Spinal cord (tissue), 10 donors: ENCODE results near the gene GALNT14. TPM values are rescaled to one million over a fixed set of nuclear protein-coding genes. Genes with fewer than 3 reads are reported as not detected.

ENCODE experiments used
- DNase-seq, 6 donors: peaks; one replicate each; pipeline versions ENCODE4 v3.0.0 to v3.0.0-alpha.2; 2013 to 2015; ENCODE audit warnings: low spot score in 6 of 6, low read depth in 4 of 6
- H3K27ac ChIP-seq: one replicate; pipeline ENCODE4 v1.5.1; 2013; ENCODE audit warnings: low read depth, low read length, control low read depth
- H3K27me3 ChIP-seq: one replicate; pipeline ENCODE4 v1.6.1; 2013; ENCODE audit warnings: low read length; ENCODE audit not compliant: control insufficient read depth, insufficient read depth
- H3K36me3 ChIP-seq: one replicate; pipeline ENCODE4 v1.6.1; 2013; ENCODE audit warnings: low read length; ENCODE audit not compliant: control insufficient read depth, insufficient read depth
- H3K4me1 ChIP-seq: one replicate; pipeline ENCODE4 v1.6.1; 2013; ENCODE audit warnings: low read length; ENCODE audit not compliant: control insufficient read depth, insufficient read depth
- H3K4me3 ChIP-seq: one replicate; pipeline ENCODE4 v1.5.1; 2013; ENCODE audit warnings: low read depth, low read length, control low read depth
- H3K9me3 ChIP-seq: one replicate; pipeline ENCODE4 v1.6.1; 2013; ENCODE audit warnings: low read length; ENCODE audit not compliant: control insufficient read depth, insufficient read depth
- WGBS: methylation state at CpG from one replicate; pipeline ENCODE4 v1.1.5; 2013; ENCODE audit warnings: missing lambda C conversion rate; ENCODE audit not compliant: insufficient coverage; 5-methylcytosine and 5-hydroxymethylcytosine counted together
- polyA plus RNA-seq, 2 donors: library from polyadenylated mRNA; unstranded; fragments of 120-200 nt; gene quantifications; one replicate each; pipeline ENCODE4 v1.2.1, GENCODE V29; 2013; ENCODE audit not compliant: insufficient read length in 2 of 2
- total RNA-seq, 2 donors: library from RNA; depleted of rRNA in 1 of 2; stranded (reverse); fragments of 120-200 nt in 1 of 2; fragments of >200 nt in 1 of 2; gene quantifications; one replicate each; pipeline versions ENCODE4 v1.2.3 to v1.2.4, GENCODE V29; 2013 to 2014
- donor health status: healthy.

GALNT14 gene
- total and polyA plus RNA-seq, 4 donors = 4.6 to 25.1 (median 16.2) TPM

GRCh38 chr2:31054842-31055388, 83.3 kb downstream of the GALNT14 start:
- WGBS = 66% methylated on average over 5 of the region's 7 CpGs
- H3K27ac ChIP-seq = no peak overlapping the region
- DNase-seq = peak in 2 of 6 donors; percentile 23 to 90

DNA sequence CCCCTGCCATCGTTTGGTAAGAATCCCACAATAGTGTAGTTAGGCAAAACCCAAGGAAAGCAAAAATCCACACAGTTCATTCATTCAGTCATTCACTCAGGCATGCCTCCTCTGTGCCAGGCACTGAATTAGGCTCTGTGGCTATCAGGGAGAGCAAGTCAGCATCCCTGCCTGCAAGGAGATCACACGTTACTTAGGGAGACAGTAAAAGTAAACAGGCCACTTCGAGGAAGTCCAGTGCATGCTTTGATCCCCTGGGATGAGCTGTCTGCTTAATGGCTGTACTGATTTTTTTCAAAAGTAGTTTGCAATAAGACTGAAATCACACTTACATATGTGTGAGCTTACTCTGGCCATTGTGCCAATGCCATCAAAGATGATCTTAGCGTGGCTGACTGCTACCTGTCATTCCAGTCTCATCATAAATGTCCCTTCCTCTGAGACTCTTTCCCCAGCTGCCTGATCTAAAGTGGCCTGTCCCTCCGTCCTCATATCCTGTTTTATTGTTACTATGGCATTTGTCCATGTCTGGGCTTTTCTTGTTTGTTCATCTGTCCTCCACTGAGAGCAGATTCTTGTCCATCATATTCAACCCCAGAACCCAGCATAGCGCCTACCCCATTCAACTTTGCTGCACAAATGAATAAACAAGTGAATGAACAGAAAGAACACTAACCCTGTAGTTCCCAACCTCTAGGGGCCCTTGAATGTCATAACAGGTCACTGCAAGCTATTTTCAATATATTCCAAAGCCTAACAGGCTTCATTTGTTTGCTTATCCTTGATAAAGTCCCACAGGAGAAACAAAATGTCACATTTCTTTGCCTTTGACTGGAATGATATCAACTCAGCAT, 84.1 kb downstream of the GALNT14 start:
- 58% methylated on average over 4 of the region's 6 CpGs for WGBS
- Histone ChIP-seq H3K4me3 (no peak overlapping the region), H3K27me3 (no peaks in the 10 kb centered on the region), H3K27ac (no peak overlapping the region), H3K9me3 (no peaks in the 10 kb centered on the region), H3K4me1 (peaks cover 5% of the 10 kb centered on the region), H3K36me3 (no peaks in the 10 kb centered on the region)
- no peak for DNase-seq

More at GRCh38 chr2:31054842-31055388, 83.3 kb downstream of the GALNT14 start:
- Histone ChIP-seq H3K9me3 (no peaks in the 10 kb centered on the region), H3K4me3 (no peak overlapping the region), H3K27me3 (no peaks in the 10 kb centered on the region), H3K4me1 (peaks cover 5% of the 10 kb centered on the region), H3K36me3 (no peaks in the 10 kb centered on the region)

DNA sequence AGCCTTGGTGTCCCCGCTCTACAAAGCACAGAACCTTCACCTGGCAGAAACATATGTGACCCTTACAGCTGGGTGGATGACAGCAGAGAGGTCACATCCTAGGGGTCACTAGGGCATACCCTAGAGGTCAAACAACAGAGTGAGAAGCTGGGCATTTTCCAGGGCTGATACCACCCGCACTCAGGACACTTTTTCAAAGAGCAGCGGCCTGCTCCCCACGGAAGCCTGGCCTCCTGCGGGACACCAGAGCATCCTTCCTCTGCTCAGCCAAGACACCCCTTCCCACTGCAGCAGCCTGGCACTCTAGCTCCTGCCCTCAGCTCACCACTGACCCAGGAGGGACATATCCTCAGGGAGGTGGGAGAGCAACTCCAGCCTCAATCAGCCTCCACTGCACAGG, 86.0 kb downstream of the GALNT14 start:
- no peaks in the 10 kb centered on the region for H3K27me3 ChIP-seq
- H3K27ac ChIP-seq = no peak overlapping the region
- H3K4me3 ChIP-seq = no peak overlapping the region
- H3K4me1 ChIP-seq = peaks cover 5% of the 10 kb centered on the region
- no peaks in the 10 kb centered on the region for H3K9me3 ChIP-seq
- DNase-seq = no peak
- H3K36me3 ChIP-seq = no peaks in the 10 kb centered on the region
- WGBS = 93% methylated on average over 4 of the region's 5 CpGs

- no peak overlapping the region for H3K4me3 ChIP-seq
- no peaks in the 10 kb centered on the region for H3K27me3 ChIP-seq
- DNase-seq = no peak
- 91% methylated on average over 9 of the region's 9 CpGs for WGBS
- no peaks in the 10 kb centered on the region for H3K36me3 ChIP-seq
- H3K9me3 ChIP-seq = no peaks in the 10 kb centered on the region
- H3K27ac ChIP-seq = no peak overlapping the region
- H3K4me1 ChIP-seq = peaks cover 5% of the 10 kb centered on the region
These were observed 86.7 kb downstream of the GALNT14 start for GRCh38 chr2:31051258-31052140.

DNA sequence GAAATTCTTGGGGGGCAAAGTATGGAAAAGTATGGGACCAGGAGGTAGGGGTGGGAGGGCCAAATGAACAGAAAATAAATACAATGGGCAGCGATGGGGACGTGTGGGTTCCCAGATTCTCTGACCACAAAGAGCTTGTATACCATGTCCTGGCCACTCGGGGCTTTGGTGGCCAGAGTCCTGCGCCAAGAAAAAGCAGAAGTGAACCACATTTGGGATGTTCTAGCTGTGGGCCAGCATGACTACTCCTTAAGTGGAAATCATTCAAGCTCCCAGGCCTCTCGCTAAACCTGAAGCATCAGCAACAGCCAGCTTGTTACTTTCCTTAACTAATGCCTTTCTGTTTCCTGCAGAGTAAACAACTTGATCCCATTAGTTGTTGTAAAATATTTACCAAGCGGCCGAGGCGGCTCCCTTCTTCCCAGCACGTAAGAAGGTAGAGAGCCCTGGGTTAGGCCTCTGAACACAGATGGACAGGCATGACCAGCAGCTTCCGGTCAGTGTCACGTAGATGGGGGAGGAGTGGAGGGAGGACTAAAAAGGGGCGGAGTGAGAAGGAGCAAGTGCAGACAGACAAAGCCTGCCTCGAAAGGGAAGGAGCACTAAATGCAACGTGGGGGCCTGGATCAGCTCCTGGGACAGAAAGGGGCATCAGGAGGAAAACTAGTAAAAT, 88.2 kb downstream of the GALNT14 start:
- Histone ChIP-seq H3K36me3 (no peaks in the 10 kb centered on the region), H3K9me3 (no peaks in the 10 kb centered on the region), H3K4me1 (no peaks in the 10 kb centered on the region), H3K4me3 (no peak overlapping the region), H3K27ac (no peak overlapping the region), H3K27me3 (no peaks in the 10 kb centered on the region)
- peak in 1 of 6 donors; percentile 37 for DNase-seq
- WGBS = 63% methylated on average over 13 of the region's 14 CpGs

DNA sequence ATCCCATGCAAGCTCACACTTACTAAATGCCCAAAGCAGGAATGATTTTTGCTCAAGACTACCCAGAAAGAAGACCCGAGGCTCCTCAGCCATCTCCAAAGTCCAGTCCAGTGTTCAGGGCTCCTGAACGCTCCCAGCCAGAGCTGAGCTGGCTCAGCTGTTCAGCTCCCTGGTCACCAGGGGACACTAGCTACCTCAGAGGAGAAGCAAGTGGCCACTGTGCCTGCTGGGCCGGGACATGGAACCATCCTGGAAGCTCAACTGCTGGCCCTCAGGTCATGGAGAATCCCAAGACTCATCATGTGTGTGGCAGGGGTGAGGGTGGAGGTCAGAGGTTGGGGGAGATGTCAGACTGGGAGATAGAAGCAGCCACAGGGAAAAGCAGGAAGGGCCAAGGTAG, 89.0 kb downstream of the GALNT14 start:
- Histone ChIP-seq H3K36me3 (no peaks in the 10 kb centered on the region), H3K27me3 (no peaks in the 10 kb centered on the region), H3K4me1 (no peaks in the 10 kb centered on the region), H3K9me3 (no peaks in the 10 kb centered on the region), H3K4me3 (no peak overlapping the region), H3K27ac (no peak overlapping the region)
- no peak for DNase-seq
- WGBS = 90% methylated on average over 3 of the region's 3 CpGs

GRCh38 chr2:31047599-31047998, 90.6 kb downstream of the GALNT14 start:
- no peak overlapping the region for H3K4me3 ChIP-seq
- H3K36me3 ChIP-seq = no peaks in the 10 kb centered on the region
- H3K27me3 ChIP-seq = no peaks in the 10 kb centered on the region
- no peak overlapping the region for H3K27ac ChIP-seq
- WGBS = 75% methylated on average over 5 of the region's 5 CpGs
- H3K9me3 ChIP-seq = no peaks in the 10 kb centered on the region
- no peaks in the 10 kb centered on the region for H3K4me1 ChIP-seq
- DNase-seq = no peak

GRCh38 chr2:31038385-31038784, 99.9 kb downstream of the GALNT14 start:
- H3K27ac ChIP-seq = no peak overlapping the region
- no peaks in the 10 kb centered on the region for H3K36me3 ChIP-seq
- H3K9me3 ChIP-seq = peaks cover 9% of the 10 kb centered on the region
- H3K4me3 ChIP-seq = no peak overlapping the region
- H3K4me1 ChIP-seq = no peaks in the 10 kb centered on the region
- WGBS = 74% methylated on average over 3 of the region's 4 CpGs
- DNase-seq = no peak
- no peaks in the 10 kb centered on the region for H3K27me3 ChIP-seq

DNA sequence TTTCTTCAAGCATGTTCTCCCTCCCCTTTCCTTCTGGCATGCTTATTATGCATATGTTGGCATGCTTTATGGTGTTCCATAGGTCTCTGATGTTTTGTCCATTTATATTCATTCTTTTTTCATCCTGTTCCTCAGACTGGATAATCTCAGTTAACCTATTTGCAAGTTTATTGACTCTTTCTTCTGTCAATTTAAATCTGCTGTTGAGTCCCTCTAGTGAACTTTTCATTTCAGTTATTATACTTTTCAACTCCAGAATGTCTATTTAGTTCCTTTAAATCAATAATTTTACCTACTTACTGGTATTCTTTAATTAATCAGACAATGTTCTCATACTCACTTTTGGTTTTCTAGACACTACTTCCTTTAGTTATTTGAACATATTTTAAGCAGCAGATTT, 101.2 kb downstream of the GALNT14 start:
- H3K4me1 ChIP-seq = no peaks in the 10 kb centered on the region
- H3K4me3 ChIP-seq = no peak overlapping the region
- H3K36me3 ChIP-seq = no peaks in the 10 kb centered on the region
- H3K9me3 ChIP-seq = peaks cover 9% of the 10 kb centered on the region
- DNase-seq = no peak
- H3K27ac ChIP-seq = no peak overlapping the region
- H3K27me3 ChIP-seq = no peaks in the 10 kb centered on the region
